Left cardiac atrium (tissue), 4 donors: ENCODE data around the gene INHBC. TPM values are rescaled to one million over a fixed set of nuclear protein-coding genes. Genes with fewer than 3 reads are reported as not detected.

Experiments used
- ATAC-seq, 2 donors: fragments of 200-7000 bp; cut with Tn5 transposase; one replicate each; pipeline ENCODE4 v1.9.1; 2020; ENCODE audit warnings: mild to moderate bottlenecking in 2 of 2, moderate library complexity in 2 of 2
- DNase-seq: peaks from one replicate; pipeline ENCODE4 v3.0.0-alpha.2; 2020
- intact Hi-C, 2 donors: fragments of 100-400 bp; cut with DNase I; formaldehyde crosslinking; loops; one replicate each; pipeline versions ENCODE4 v1.14.1 to v1.15.1; 2022 to 2023
- total RNA-seq, 2 donors: library from RNA; stranded (reverse); fragmentation: NEBNext Ultra II Directional; extraction: Animal tissue kit (Norgen Biotek cat#: 25700); gene quantifications; one replicate each; pipeline ENCODE4 v1.2.1, GENCODE V29; 2021
- donor health status: DM: no; HTN: yes; CAD: no.
- donor health status: DM: no; HTN: yes; CAD: no; lungs with severe emphysema.
- donor health status: DM: yes; HTN: yes; CAD: no.
- donor health status: Dilated cardiomyopathy.

Gene INHBC
- total RNA-seq, 2 donors from 2014 or later, result not detected

DNA sequence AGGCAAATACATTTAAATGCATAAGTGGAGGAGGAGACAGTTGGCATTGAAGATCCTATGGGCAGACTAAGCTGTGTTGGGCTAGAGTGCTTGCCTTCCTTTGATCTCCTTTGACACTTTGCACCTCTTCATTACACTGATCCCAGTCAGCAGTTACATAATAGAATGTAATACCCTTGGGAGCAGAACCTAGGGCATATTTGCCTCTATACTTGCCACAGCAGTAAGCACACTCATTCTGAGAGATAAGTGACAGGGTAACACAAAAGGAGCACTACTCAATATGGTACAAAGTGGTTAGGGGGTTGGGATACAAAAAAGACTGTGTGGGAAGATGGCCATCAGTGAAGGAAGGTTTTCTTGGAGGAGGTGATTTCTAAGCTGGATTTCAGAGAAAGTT is 62.2 kb downstream of the INHBC start:
- DNase-seq (no peak), ATAC-seq (no peak)
- intact Hi-C loops, result no loop called here

DNA sequence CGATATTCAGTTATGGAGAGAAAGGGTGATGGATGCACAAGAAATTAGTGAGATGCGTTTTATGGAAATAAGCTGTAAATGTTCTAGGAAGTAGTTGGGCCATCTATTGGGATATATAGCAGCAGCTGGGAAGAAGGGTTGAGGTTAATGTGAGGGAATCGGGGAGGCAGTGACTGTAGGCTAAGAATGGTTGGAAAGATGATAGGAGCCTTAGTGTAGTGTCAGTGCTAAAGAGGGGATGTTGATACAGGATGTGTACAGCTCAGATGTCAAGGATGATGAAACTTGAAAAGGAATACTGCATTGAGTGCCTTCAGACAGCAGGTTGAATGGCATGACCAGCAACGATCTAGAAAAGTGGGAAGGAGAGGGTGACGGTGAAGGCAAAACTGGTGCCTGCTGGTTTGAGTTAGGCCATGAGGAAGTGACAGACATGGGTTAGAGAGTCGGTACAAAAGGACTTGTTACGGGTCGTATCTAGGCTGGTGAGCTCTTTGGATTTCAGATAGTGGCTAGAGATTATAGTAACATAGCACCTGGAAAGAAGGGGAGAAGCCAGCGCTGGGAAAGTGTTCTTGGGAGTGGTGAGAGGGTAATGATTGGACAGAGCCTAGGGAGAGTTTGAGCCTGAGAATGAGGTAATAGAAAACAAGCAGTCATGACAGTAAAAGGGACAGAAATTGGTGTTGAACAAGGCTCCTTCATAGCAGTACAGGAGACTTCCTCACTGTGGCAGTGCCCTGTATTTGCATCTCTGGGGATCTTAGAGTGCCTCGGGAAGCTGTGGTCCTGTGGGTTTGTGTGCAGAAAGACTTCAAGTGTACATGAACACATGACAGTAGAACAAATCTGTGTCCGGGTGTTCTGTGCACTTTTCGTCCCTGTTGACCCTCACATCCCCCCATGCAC is 62.9 kb downstream of the INHBC start:
- intact Hi-C loops, result no loop called here
- ATAC-seq (no peak), DNase-seq (no peak)

- DNase-seq, result no peak
- intact Hi-C loops, result no loop called here
- no peak for ATAC-seq
Measured at GRCh38 chr12:57498132-57498502, 63.5 kb downstream of the INHBC start.

- intact Hi-C loops, result no loop called here
- DNase-seq (no peak), ATAC-seq (no peak)
Measured at GRCh38 chr12:57498571-57498970, 64.0 kb downstream of the INHBC start.

DNA sequence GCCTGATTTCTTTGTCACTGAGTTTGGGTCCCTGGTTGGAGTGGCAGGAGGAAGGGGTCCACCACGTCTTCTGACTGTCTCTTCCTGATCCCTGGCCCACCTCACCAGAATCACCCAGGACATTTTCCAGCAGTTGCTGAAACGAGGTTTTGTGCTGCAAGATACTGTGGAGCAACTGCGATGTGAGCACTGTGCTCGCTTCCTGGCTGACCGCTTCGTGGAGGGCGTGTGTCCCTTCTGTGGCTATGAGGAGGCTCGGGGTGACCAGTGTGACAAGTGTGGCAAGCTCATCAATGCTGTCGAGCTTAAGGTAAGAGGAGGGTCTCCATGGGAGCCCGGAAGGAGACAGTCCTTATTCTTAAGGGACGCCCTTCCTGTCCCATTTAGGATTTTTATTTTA is 65.6 kb downstream of the INHBC start:
- ATAC-seq, result no peak
- intact Hi-C loops, result no loop called here
- DNase-seq, result no peak

Other genes starting within 250 kb of the INHBC start
- 1 to 10 TPM in 1 of 2 donors, under 1 TPM in 1; 0.50 to 2.1 TPM for gene NXPH4, start 218.0 kb upstream of the INHBC start, total RNA-seq
- 10 to 100 TPM; 31.1 to 39.6 TPM for gene SHMT2, start 205.1 kb upstream of the INHBC start, total RNA-seq
- 1 to 10 TPM; 1.2 to 2.7 TPM for gene STAC3, start 183.6 kb upstream of the INHBC start, total RNA-seq
- gene R3HDM2, start 3.7 kb upstream of the INHBC start, total RNA-seq, result 10 to 100 TPM; 47.6 to 66.5 TPM
- not detected for gene INHBE, start 20.5 kb downstream of the INHBC start, total RNA-seq
- gene GLI1, start 25.0 kb downstream of the INHBC start, total RNA-seq, result 1 to 10 TPM in 1 of 2 donors, under 1 TPM in 1; 0.97 to 1.2 TPM
- 10 to 100 TPM in 1 of 2 donors, 1 to 10 TPM in 1; 8.0 to 15.2 TPM for gene ARHGAP9, start 45.1 kb downstream of the INHBC start, total RNA-seq
- gene MARS1, start 53.3 kb downstream of the INHBC start, total RNA-seq, result 100 to 1,000 TPM in 1 of 2 donors, 10 to 100 TPM in 1; 74.6 to 115 TPM
- 10 to 100 TPM; 20.0 to 31.7 TPM for gene DDIT3, start 85.7 kb downstream of the INHBC start, total RNA-seq
- 10 to 100 TPM; 35.7 to 41.5 TPM for gene MBD6, start 88.0 kb downstream of the INHBC start, total RNA-seq
- gene DCTN2, start 112.4 kb downstream of the INHBC start, total RNA-seq, result 10 to 100 TPM; 80.5 to 96.7 TPM
- under 1 TPM; 0.10 to 0.18 TPM for gene KIF5A, start 115.3 kb downstream of the INHBC start, total RNA-seq
- gene PIP4K2C, start 156.4 kb downstream of the INHBC start, total RNA-seq, result 10 to 100 TPM; 15.3 to 16.1 TPM
- 10 to 100 TPM; 24.5 to 25.3 TPM for gene DTX3, start 170.0 kb downstream of the INHBC start, total RNA-seq
- gene ARHGEF25, start 176.7 kb downstream of the INHBC start, total RNA-seq, result 10 to 100 TPM; 13.7 to 17.3 TPM
- gene B4GALNT1, start 198.4 kb downstream of the INHBC start, total RNA-seq, result 1 to 10 TPM; 2.4 to 3.3 TPM